Heart left ventricle (tissue), 16 donors: ENCODE measurements around the gene MYL11. TPM values are rescaled to one million over a fixed set of nuclear protein-coding genes. Genes with fewer than 3 reads are reported as not detected.

ENCODE experiments used
- ATAC-seq, 4 donors: fragments of 200-7000 bp; cut with Tn5 transposase; one replicate each; pipeline ENCODE4 v1.9.1; 2020 to 2022; ENCODE audit warnings: moderate library complexity in 4 of 4, mild to moderate bottlenecking in 3 of 4, moderate number of reproducible peaks in 1 of 4
- DNase-seq, 5 donors: peaks; one replicate each; pipeline ENCODE4 v3.0.0-alpha.2; 2020
- H3K27ac ChIP-seq, 12 donors: fragments of 200-600 bp; sonication (generic) in 4 of 12; one replicate each; pipeline versions ENCODE4 v1.5.0 to v1.8.0; 2016 to 2022; ENCODE audit warnings: mild to moderate bottlenecking in 2 of 12
- H3K27me3 ChIP-seq, 9 donors: fragments of 200-600 bp; sonication (generic) in 2 of 9; one replicate each; pipeline versions ENCODE4 v1.5.1 to v1.8.0; 2016 to 2022; ENCODE audit warnings: mild to moderate bottlenecking in 3 of 9
- H3K36me3 ChIP-seq, 9 donors: fragments of 200-600 bp; sonication (generic) in 2 of 9; one replicate each; pipeline versions ENCODE4 v1.5.0 to v1.8.0; 2018 to 2022; ENCODE audit warnings: mild to moderate bottlenecking in 2 of 9
- H3K4me1 ChIP-seq, 12 donors: fragments of 200-600 bp; sonication (generic) in 4 of 12; one replicate each; pipeline versions ENCODE4 v1.5.0 to v1.8.0; 2016 to 2022; ENCODE audit warnings: mild to moderate bottlenecking in 3 of 12
- H3K4me3 ChIP-seq, 12 donors: fragments of 200-600 bp; sonication (generic) in 4 of 12; one replicate each; pipeline versions ENCODE4 v1.5.0 to v1.8.0; 2017 to 2022; ENCODE audit warnings: mild to moderate bottlenecking in 9 of 12, moderate library complexity in 4 of 12
- H3K9me3 ChIP-seq, 12 donors: fragments of 200-600 bp; sonication (generic) in 4 of 12; one replicate each; pipeline versions ENCODE4 v1.5.0 to v1.8.0; 2016 to 2022; ENCODE audit warnings: mild to moderate bottlenecking in 1 of 12
- POLR2A ChIP-seq, 2 donors: fragments of 450-650 bp; IDR thresholded peaks; one replicate each; pipeline ENCODE4 v1.6.1; 2017; ENCODE audit warnings: antibody characterized with exemption in 2 of 2, mild to moderate bottlenecking in 2 of 2, moderate library complexity in 2 of 2
- WGBS, 4 donors: extraction: QIAGEN DNeasy Blood & Tissue Kit in 2 of 4; methylation state at CpG; one replicate each; pipeline versions ENCODE4 v1.1.5 to v1.1.7; 2013 to 2018; 5-methylcytosine and 5-hydroxymethylcytosine counted together
- intact Hi-C, 10 donors: fragments of 100-400 bp; cut with DNase I; formaldehyde crosslinking; loops; one replicate each; pipeline versions ENCODE4 v1.11.1 to v1.14.2; 2022
- polyA plus RNA-seq, 2 donors: library from polyadenylated mRNA; stranded (reverse); fragments of 200-250 nt; gene quantifications; one replicate each; pipeline ENCODE4 v1.2.3, GENCODE V29; 2013
- total RNA-seq, 9 donors: library from RNA; depleted of rRNA in 2 of 9; stranded (reverse); fragments of >200 nt in 2 of 9; fragmentation: NEBNext Ultra II Directional in 3 of 9; extraction: Animal tissue kit (Norgen Biotek cat#: 25700) in 3 of 9; gene quantifications; one replicate each; pipeline versions ENCODE4 v1.1.0 to v1.2.4, GENCODE V29; 2016 to 2023
- TF ChIP-seq, protein P1 (sequence below), 12 donors: fragments of 200-600 bp; sonication (generic) in 4 of 12; IDR thresholded peaks; one replicate each; pipeline versions ENCODE4 v1.5.0 to v1.8.0; 2018 to 2022; ENCODE audit warnings: antibody characterized with exemption in 12 of 12, mild to moderate bottlenecking in 5 of 12
- donor health status: ischemic (EF 13 %, LVEDD 7.1; RV severe dilation, severe dysfunction).
- donor health status: healthy with polysubstance abuse.
- donor health status: DM: no; HTN: yes; CAD: no.
- donor health status: DM: no; HTN: no; CAD: no.
- donor health status: ischemic (EF 25% LVEDD 6.9; RV normal size, moderate dysfunction).
- donor health status: ischemic (EF 25% LVEDD 5.7; RV mildly dilated, moderate dysfunction).
- donor health status: healthy.
- donor health status: DM: yes; HTN: yes; CAD: no.
- donor health status: ischemic (EF 35%, LVEDD 5.7; RV mildly dilated, moderate dysfunction).
- donor health status: nonischemic (EF 11% LVEDD 7.7; RV severe dilation, severe dysfunction).
- donor health status: DM: yes; HTN: yes; CAD: no.
- donor health status: PGD.
- donor health status: ischemic (EF 29% LVEDD 5.4; RV normal size, mild dysfunction).
- donor health status: nonischemic (EF 23%, LVEDD 6.1; RV moderate dilation, normal function).

The MYL11 gene
- total and polyA plus RNA-seq, 11 donors, result not detected

- Histone ChIP-seq H3K27me3 (no peaks in the 10 kb centered on the region), H3K4me1 (peaks cover 0 to 27% (median 10%) of the 10 kb centered on the region in 12 donors), H3K27ac (peak overlapping the region; percentile 5 to 91 (median 77)), H3K36me3 (peaks cover 0 to 43% (median 15%) of the 10 kb centered on the region in 9 donors), H3K4me3 (peak overlapping the region in 11 of 12 donors; percentile 42 to 76 (median 67)), H3K9me3 (no peaks in the 10 kb centered on the region)
- DNase-seq (no peak), ATAC-seq (peak in 1 of 4 donors; percentile 3)
- intact Hi-C loops, result loop anchor here in 4 of 10 donors (10.0 kb wide), 4 partner anchors 62 to 352 kb away; partner anchors contain the start of genes ALDOA (in 2 of the 4), MAPK3 (in 2 of the 4), TBX6 (in 2 of the 4) and YPEL3 (in 2 of the 4)
- whole genome bisulfite sequencing, 4 donors, result 66 to 68% (median 67%) methylated on average over 17 to 18 of the region's 18 CpGs
- TF ChIP-seq, protein P1, sequence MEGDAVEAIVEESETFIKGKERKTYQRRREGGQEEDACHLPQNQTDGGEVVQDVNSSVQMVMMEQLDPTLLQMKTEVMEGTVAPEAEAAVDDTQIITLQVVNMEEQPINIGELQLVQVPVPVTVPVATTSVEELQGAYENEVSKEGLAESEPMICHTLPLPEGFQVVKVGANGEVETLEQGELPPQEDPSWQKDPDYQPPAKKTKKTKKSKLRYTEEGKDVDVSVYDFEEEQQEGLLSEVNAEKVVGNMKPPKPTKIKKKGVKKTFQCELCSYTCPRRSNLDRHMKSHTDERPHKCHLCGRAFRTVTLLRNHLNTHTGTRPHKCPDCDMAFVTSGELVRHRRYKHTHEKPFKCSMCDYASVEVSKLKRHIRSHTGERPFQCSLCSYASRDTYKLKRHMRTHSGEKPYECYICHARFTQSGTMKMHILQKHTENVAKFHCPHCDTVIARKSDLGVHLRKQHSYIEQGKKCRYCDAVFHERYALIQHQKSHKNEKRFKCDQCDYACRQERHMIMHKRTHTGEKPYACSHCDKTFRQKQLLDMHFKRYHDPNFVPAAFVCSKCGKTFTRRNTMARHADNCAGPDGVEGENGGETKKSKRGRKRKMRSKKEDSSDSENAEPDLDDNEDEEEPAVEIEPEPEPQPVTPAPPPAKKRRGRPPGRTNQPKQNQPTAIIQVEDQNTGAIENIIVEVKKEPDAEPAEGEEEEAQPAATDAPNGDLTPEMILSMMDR (IDR thresholded peaks at IDR 0.05), result no peak
- no peak for TF ChIP-seq POLR2A (IDR thresholded peaks at IDR 0.05)
Observed at GRCh38 chr16:30416624-30417528, 42.3 kb downstream of the MYL11 start.

- Histone ChIP-seq H3K9me3 (no peaks in the 10 kb centered on the region), H3K27ac (peak overlapping the region; percentile 14 to 91 (median 77)), H3K4me3 (peak overlapping the region; percentile 38 to 76 (median 64)), H3K36me3 (peaks cover 0 to 43% (median 18%) of the 10 kb centered on the region in 9 donors), H3K4me1 (peaks cover 0 to 27% (median 10%) of the 10 kb centered on the region in 12 donors), H3K27me3 (no peaks in the 10 kb centered on the region)
- 1% methylated on average over 16 to 140 of the region's 140 CpGs for WGBS, 4 donors
- DNase-seq, result peak; percentile 84 to 93 (median 87)
- peak; percentile 89 to 96 (median 92) for ATAC-seq
- TF ChIP-seq POLR2A (IDR thresholded peaks at IDR 0.05), result peak in 1 of 2 donors; percentile 45
- TF ChIP-seq, protein P1 (IDR thresholded peaks at IDR 0.05), result peak in 7 of 12 donors; percentile 12 to 46 (median 28)
- intact Hi-C loops, result loop anchor here in 4 of 10 donors (10.0 kb wide), 4 partner anchors 63 to 353 kb away; partner anchors contain the start of genes ALDOA (in 2 of the 4), MAPK3 (in 2 of the 4), TBX6 (in 2 of the 4) and YPEL3 (in 2 of the 4)
Observed at GRCh38 chr16:30417529-30418349, 43.1 kb downstream of the MYL11 start.

DNA sequence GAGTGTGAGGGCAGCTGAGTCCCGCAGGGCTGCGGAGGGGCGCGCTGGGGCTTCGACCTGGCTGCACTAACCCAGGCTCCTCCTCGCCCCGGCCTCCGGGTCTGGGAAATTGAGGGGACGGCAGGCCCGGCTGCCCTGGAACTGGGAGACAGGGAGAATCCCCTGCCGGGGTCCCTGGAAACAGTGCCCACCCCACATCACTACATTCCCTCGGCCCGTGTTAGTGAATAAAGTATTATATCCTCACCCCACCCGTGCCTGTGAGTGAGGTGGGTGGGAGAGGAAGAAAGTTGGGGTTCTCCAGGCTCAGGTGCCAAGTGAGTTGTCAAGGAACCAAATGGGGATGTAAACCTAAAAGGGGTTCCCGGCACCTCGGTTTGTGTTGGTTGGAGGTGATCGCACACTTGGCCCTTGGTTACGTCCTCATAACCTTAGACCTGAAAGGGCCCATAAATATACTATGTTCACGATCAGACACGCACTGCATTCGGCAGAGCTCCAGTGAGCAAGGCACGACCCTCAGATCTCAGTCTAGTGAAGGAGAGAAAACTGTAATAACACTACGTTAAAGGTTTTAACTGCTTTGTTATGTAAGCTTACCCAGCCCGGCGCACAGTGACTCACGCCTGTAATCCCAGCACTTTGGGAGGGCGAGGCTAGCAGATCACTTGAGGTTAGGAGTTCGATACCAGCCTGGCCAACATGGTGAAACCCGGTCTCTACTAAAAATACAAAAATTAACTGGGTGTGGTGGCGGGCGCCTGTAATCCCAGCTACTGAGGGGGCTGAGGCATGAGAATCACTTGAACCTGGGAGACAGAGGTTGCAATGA lies 44.0 kb downstream of the MYL11 start:
- TF ChIP-seq, protein P1 (IDR thresholded peaks at IDR 0.05), result peak in 1 of 12 donors; percentile 21
- no peak for TF ChIP-seq POLR2A (IDR thresholded peaks at IDR 0.05)
- Histone ChIP-seq H3K9me3 (no peaks in the 10 kb centered on the region), H3K27me3 (no peaks in the 10 kb centered on the region), H3K4me1 (peaks cover 0 to 27% (median 10%) of the 10 kb centered on the region in 12 donors), H3K36me3 (peaks cover 0 to 43% (median 23%) of the 10 kb centered on the region in 9 donors), H3K27ac (peak overlapping the region; percentile 14 to 91 (median 77)), H3K4me3 (peak overlapping the region; percentile 38 to 76 (median 64))
- WGBS, 4 donors, result 65 to 80% (median 75%) methylated on average over 24 to 31 of the region's 31 CpGs
- DNase-seq (no peak), ATAC-seq (no peak)
- intact Hi-C loops, result loop anchor here in 4 of 10 donors (10.0 kb wide), 4 partner anchors 64 to 354 kb away; partner anchors contain the start of genes ALDOA (in 2 of the 4), MAPK3 (in 2 of the 4), TBX6 (in 2 of the 4) and YPEL3 (in 2 of the 4)
